Measurements from ENCODE around the gene ZNF428.
"Not testable (repeated sequence)": the region's sequence is repeated elsewhere in the genome, so short reads cannot be mapped to it uniquely, and the experiment has no call there.

The ZNF428 gene

GRCh38 chr19:43639519-43640423, 20.3 kb upstream of the ZNF428 start, which contains the start of gene CADM4:
TSS of gene CADM4 (minus strand) at chr19:43639850. CDS start at chr19:43639790, 60 bp downstream.
- DNase-seq (ENCODE audit: low read depth in 2 of 2), result peak in 1 of 2 donors; percentile 18

GRCh38 chr19:43638995-43639518, 19.6 kb upstream of the ZNF428 start:
- DNase-seq (ENCODE audit: low read depth in 2 of 2), result no peak

- no peak for DNase-seq (ENCODE audit: low read depth in 2 of 2)
These were observed 19.0 kb upstream of the ZNF428 start for GRCh38 chr19:43638214-43638994.

DNA sequence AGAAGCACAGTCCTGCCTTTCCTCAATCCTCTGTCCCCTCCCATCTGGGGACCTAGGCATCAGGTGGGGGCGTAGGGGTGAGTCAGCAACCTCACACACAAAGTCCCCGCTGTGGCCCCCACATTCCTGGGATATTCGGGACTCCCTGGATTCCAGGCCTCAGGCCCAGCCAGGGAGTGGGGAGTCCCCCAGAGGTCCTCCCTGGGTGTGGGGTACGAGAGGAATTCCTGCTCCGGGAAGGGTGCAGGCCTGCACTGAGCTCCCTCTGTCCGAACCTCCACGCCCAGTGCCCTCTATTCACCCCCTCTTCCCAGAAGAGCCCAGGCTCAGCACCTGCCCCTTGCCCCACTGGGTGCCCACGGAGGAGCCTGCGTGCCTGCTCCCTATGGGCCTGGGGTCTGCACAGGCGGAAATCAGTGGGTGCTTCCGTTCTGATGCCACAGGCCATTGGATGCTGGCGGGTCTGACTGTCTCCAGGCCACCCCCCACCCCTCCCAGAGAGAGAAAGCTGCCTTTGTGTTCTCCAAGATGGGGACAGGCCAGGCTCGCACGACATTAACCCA, 16.8 kb upstream of the ZNF428 start:
- no peak for DNase-seq (ENCODE audit: low read depth in 2 of 2)

DNA sequence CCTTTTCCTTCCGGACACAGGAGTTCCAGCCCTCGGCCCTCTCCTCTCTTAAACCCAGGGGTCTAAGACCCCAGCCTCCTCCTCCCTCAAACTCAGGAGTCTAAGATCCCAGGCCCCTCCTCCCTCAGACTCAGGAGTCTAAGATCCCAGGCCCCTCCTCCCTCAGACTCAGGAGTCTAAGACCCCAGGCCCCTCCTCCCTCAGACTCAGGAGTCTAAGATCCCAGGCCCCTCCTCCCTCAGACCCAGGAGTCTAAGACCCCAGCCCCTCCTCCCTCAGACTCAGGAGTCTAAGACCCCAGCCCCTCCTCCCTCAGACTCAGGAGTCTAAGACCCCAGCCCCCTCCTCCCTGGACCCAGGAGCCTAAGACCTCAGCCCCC, 16.1 kb upstream of the ZNF428 start:
- not testable (repeated sequence) for DNase-seq (ENCODE audit: low read depth in 2 of 2)

DNA sequence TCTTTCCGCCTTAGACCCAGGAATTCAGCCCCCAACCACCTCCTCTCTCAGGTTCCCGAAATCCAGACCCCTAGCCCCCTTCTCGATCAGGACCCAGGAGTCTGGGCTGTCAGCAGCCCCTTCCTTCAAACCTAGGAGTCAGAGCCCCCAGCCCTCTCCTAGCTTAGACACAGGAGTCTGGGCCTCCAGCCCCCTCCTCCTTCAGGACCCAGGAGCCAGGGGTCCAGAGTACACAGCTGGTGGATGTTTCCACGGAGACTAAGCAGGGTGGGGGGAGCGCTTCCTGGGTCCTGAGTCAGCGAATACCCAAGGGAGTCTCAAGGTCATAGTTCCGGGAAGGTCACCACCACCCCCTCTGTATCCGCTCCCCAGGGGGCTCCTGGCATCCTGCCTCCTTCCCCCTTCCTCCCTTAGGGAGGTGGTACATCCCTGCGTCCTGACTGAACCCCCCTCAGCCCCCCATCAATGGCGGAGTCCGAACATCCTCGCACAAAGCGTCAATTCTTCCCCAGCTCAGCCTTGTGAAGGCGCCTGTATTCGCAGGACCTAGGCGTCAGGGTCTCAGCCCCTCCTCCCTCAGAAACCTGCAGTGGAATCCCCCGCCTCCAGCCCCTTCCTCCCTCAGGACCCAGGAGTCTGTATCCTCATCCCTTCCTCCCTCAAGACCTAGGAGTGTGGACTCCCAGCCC, 15.6 kb upstream of the ZNF428 start:
- DNase-seq (ENCODE audit: low read depth in 2 of 2), result no peak

DNA sequence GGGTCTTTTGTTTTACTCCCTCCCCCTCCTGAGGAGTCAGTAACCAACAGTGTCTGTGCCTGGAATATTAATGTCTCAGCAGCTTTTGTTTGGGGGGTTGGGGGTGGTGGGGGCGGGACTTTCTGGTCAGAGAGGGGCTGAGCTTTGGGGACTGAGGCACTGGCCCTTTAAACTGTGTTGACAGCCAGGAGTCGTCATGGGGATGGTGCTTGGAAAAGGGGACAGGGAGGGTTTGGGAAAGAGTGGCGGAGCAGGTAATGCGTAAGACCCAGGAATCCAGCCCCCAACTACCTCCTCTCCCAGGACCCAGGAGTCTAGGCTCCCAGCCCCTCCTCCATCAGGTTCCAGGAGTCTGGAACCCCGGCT, 15.1 kb upstream of the ZNF428 start:
- no peak for DNase-seq (ENCODE audit: low read depth in 2 of 2)

- DNase-seq (ENCODE audit: low read depth in 2 of 2), result no peak
These were observed 14.6 kb upstream of the ZNF428 start for GRCh38 chr19:43634068-43634467.

DNA sequence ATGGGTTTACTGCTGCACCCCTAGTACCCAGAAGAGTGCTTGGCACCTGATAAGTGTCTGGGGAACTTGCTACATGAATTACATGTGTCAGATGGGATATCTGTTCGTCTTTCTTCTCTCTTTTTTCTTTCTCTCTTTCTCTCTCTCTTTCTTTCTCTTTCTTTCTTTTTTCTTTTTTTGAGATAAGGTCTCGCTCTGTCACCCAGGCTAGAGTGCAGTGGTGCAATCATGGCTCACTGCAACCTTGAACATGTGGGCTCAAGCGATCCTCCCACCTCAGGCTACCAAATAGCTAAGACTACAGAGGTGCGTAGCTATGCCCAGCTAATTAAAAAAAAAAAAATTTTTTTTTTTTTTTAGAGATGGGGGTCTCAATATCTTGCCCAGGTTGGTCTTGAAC, 14.1 kb upstream of the ZNF428 start:
- no peak for DNase-seq (ENCODE audit: low read depth in 2 of 2)

GRCh38 chr19:43631491-43631890, 12.1 kb upstream of the ZNF428 start:
- DNase-seq (ENCODE audit: low read depth in 2 of 2), result no peak

DNA sequence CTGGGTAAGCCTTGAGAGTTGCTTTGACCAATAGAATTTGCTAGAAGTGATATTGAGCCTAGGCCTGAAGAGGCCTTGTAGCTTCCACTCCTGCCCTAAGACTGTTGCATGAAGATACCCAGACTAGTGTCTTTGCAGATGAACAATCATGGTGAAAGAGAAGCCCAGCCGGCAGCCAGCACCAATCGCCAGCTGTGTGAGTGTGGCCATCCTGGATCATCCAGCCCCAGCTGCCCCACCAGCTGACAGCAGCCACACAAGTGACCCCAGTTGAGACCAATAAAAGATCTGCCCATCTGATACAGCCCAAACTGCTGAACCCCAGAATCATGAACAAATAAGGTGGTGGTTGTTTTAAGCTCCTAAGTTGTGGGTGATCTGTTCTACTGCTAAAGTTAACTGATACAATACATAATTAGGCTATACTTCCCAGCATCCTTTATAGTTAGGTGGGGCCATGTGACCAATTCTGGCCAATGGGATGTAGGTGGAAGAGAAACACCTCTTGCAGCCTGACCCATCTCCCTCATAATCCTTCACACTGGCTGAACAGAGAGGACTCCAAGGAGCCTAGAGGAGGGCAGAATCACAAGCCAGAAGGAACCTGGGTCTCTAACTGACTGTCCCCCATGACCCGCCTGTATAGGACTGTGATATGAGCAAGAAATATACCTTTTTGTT, 9.4 kb upstream of the ZNF428 start:
- no peak for DNase-seq (ENCODE audit: low read depth in 2 of 2)

DNA sequence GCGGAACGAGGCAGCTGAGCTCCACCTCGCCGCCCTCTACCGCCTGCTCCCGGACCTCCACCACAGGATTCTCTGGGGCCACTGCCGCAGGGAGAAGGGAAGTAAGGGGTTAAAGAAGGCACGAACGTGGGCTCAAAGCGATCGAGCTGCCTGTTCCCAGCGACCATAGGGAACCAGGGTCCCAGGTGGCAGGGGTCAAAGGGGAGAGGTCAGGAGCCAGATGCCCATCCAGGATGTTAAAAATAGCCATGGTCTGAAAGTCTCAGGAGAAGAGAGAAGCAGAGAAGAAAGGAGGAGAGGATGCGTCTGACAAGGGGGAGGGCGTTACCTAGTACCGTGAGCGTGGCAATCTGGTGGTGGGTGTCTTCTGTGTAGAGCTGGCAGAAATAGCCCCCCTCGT, 7.4 kb upstream of the ZNF428 start:
- no peak for DNase-seq (ENCODE audit: low read depth in 2 of 2)

DNA sequence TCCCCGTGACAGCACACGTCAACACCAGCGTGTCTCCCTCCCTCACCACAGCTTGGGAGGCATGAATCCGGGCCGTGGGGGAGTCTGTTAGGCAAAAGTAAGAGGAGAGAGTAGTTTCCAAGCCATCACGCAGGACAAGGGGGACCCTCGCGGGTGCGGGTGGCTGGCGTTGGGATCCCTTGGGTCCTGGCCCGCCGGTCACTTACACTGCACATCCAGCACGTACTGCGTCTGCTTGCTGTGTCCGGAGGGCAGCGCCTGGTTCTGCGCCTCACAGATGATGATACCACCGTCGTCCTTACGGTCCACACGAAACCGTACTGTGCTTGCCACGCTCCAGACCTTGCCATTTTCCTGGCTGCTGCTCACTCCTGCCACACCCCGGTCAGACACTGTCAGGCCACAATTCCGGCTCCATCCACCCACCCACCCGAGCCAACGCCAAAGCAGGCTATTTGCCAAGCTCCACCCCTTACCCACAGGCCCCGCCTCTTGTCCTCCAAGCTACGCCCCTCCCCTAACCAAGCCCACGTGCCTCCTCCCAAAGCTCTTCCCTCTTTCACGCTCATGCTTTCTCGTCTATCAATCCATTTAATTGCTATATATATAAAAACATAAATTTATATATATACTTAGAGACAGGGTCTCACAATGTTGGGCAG, 6.6 kb upstream of the ZNF428 start:
- no peak for DNase-seq (ENCODE audit: low read depth in 2 of 2)

DNA sequence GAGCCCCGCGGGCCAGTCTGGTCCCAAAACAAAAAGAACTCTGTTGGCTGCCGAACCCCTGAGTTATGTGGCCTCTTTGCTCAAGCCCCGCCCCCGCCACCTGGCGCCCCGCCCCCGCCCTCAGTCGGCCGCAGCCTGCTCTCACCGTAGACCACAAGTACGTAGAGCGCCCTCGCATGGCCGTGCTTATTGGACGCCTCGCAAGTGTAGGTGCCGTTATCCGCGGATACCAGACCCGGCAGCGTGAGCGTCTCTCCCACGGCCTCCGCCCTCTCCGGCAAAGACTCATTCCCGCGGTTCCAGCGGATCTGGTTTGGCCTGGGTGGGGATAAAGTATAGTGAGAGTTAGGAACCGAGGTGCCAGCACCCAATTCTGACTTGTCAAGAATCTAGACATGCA, 5.5 kb upstream of the ZNF428 start:
- peak; percentile 68 for DNase-seq (ENCODE audit: low read depth in 2 of 2)

DNA sequence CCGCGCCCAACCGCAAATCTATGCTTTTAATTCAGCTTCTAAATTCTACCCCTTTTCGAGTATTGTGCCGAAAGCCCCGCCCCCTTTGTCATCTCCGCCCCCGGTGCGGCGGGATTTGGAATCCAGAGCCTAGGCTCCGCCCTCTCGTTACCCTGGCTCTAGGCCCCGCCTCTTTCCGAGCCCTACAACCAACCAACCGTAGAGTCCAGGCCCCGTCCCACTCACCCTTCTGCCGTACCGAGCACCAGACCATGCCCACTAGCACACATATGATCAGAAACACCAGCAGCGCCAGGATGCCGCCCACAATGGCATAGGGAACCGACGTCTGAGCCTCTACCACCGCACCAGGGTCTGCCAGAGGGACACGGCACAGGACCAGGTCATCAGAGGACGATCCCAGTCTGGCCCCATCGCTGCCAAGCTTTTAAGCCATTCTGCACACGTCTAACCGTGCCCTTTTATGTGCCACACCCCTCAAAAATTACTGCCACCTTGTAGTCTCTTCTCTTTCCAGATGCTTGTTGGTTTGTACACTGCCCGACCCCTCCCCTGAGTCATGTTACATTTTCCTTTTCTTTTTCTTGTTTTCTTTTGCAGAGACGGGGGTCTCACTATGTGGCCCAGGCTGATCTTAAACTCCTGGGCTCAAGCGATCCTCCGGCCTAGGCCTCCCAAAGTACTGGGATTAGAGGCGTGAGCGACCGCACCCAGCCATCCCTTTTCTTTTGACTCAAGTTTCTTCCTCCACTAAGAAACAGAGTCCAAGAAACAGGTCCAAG, 4.7 kb upstream of the ZNF428 start:
- DNase-seq (ENCODE audit: low read depth in 2 of 2), result no peak

DNA sequence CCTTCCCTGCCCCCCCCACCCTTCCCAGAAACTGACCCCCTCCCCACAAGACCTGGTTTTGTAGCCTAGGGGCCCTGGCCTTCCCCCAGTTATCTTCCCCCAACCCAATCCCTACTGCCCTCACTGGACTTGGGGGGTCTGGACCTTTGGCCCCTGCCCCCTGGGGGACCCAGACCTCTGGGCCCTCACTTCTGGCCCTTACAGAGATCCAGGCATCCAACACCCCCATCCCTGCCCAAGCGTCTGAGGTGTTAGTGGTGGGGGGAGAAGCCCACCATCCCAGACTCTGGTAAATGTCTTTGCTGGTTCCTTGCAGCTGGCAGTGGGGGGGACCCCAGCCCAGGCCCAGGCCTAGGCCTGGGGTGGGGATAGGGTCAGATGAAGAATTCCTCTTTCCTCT, 3.5 kb upstream of the ZNF428 start:
- DNase-seq (ENCODE audit: low read depth in 2 of 2), result no peak

DNA sequence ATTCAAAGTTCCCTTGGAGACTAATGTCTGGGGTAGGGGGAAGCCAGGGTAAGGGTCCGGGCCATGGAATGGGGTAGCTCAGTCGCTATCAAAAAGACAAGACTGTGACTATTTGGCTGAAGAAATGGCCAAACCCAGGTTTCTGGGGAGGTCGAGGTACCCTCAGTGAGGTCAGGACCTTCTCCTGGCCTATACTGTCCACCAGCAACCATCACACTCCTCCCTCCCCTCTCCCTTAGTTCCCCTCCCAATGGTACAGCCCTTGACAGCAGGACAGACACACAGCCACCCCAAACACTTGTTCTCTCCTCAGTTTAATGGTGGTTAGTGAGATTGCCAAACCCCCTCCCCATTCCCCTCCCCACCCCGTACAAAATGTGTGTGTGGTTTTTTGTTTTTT, 2.6 kb upstream of the ZNF428 start:
- DNase-seq (ENCODE audit: low read depth in 2 of 2), result no peak

- DNase-seq (ENCODE audit: low read depth in 2 of 2), result peak; percentile 57 to 78
These were observed 902 bp upstream of the ZNF428 start for GRCh38 chr19:43620061-43621001.

DNA sequence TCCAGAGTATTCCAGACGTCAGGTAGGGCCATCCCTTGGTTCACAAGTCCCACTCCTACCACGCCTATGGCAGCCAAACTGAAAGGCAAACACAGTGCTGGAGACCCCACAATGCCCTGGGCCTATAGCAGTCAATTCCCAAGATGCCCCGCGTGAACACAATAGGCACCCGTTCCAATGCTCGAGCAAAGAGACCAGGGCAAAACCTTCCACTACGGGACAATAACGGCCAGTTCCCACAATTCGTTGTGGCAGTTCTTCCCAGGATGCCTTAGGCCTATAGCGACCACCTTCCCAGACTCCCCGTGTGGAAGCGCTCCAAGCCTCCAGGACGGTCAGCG, 538 bp downstream of the ZNF428 start:
- no peak for DNase-seq (ENCODE audit: low read depth in 2 of 2)
